NCI-H1694 treated with DMSO at 0.1 percent for 48 hours (cell line): ENCODE measurements around the gene SIGLEC1.

ENCODE experiments used
- DNase-seq: peaks from one replicate; lab custom pipeline; 2025; lab: John Stamatoyannopoulos, UW

Gene SIGLEC1

DNA sequence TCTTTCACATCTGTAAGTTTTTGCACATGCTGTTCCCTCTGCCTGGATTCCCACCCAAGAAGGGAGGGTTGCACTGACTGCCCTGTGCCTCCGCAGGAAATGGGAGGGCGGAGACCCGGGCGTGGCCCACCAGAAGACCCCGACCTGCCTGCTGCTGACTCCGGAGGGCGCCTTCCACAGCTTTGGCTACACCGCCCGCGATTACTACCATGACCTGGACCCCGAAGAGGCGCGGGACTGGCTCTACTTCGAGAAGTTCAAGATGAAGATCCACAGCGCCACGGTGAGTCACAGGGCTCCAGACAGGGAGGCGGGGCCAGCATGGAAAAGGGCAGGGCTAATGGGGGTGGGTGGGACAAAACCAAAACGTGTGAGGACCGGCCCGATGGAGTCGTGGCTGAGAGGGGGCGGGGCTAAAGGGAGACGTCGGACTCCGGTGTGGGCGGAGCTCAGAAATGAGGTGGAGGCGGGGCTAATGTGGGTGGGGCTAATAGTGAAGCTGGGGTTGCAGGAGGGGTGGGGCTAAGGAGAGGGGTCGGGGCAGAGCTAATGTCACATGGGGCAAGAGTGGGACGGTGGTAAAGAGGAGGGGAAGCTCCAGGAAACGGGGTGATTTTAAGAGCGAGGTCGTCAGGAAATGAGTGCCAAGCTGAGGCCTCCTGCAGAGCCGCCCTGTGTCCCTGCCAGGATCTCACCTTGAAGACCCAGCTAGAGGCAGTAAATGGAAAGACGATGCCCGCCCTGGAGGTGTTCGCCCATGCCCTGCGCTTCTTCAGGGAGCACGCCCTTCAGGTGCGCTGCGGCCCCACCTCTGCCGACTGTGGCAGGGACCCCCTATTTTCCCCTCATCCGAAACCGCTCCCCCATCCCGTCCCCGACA, 32.6 kb upstream of the SIGLEC1 start:
- no peak for DNase-seq

DNA sequence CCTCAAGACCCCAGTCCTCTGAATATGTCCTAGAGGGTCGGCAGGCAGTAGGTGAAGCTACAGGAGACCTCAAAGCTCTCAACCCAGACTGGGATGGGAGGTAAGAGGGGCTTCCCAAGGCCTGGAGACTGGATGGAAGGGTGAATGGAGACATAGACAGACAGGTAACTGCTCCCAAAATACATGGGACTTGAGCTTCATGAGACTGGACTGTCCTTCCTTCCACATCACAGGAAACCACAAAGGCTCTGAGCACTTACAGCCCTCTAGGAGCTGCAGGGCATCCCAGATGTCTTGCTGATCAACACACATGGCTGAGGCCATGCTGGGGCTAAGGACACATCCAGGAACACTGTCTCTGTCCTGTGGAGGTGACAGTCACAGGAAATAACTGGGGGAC, 31.6 kb upstream of the SIGLEC1 start:
- no peak for DNase-seq

DNA sequence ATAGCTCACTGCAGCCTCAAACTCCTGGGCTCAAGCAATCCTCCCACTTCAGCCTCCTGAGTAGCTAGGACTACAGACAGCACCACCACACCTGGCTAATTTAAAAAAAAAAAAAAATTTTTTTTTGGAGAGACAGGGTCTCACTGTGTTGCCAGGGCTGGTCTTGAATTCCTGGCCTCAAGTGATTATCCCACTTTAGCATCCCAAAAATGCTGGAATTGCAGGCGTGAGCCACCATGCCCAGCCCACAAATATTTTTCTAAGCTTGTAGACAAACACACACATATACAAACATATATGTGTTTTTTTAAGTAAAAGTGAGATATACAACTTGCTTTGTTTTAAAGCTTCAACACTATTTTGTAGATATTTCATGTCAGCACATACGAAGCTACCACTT, 30.9 kb upstream of the SIGLEC1 start:
- no peak for DNase-seq

DNA sequence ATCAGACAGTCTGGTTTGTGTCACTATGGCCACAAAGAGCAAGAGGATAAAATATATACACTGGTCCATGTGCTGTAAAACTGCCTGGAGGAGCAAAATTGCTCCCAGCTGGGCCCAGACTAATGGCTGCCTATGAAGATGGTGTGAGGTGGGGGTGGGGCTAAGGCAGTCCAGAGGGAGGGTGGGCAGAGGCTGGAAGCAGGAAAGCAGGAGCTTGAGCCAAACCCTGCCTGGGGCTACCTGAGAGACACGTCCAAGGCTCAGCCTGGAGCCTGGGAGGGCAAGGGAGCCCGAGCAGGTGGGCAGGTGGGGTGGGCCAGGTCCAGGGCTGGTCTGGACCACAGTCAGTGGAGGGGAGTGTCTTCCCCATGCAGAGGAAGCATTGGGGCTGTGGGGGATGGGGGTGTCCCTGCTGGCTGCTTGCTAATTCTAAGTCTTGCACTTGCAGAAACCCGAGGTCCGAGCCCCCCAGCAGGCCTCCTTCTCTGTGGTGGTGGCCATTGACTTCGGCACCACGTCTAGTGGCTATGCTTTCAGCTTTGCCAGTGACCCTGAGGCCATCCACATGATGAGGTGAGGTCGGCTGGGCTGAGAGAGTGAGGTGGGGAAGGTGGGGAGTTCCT, 29.5 kb upstream of the SIGLEC1 start:
- no peak for DNase-seq

DNA sequence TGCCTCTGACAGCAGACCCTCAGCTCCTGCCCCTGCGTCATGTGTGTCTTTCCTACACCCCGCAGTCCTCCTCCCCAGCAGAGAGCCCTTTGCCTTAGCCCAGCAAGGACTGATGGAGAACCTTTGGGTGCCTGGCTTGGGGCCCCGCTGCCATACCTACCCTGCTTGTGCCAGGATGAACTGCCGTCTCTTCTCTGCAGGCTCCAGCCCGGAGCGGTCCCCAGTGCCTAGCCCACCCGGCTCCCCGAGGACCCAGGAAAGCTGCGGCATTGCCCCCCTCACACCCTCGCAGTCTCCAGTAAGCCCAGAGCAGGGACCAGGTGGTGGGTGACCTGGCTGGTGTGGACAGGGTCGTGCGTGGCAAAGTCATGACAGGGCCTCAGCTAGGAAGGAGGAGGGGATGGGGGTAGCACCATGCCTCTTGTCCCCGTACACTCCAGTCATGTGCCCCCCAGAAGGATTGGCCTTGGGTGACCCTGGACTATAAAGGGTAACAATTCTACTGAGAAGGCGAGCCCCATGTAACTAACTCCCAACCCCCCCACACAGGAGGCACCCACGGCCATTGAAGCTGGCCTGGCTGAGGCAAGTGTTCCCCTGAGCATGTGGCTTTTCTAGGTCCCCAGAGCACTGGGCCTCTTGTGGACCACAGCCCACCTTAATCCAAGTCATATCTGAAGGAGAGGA, 28.4 kb upstream of the SIGLEC1 start:
- DNase-seq, result no peak

DNA sequence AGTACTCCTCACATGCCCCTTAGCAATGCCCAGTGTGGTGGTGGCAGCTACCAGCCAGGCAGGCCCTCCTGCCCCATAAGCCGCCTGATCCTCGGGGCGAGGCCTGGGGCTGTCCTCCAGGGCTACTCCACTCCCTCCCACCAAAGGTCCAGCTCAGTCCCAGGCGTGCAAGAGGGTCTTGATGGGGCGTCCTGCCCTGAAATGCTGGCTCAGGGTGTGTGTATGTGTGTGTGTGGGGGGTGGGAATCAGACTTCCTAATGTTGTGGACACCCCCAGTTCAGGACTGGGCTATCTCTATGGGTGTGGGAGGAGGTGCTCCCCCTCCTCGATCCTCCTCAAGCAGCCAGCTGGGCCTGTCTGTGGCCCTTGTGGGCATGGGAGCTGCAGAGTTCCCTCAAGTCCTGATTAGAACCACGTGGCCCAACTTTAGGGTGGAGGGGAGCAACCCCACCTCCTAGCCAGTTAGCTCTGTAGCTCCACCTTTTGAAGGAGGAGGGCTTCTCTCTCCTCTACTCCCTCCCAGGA, 27.6 kb upstream of the SIGLEC1 start:
- DNase-seq, result no peak

DNA sequence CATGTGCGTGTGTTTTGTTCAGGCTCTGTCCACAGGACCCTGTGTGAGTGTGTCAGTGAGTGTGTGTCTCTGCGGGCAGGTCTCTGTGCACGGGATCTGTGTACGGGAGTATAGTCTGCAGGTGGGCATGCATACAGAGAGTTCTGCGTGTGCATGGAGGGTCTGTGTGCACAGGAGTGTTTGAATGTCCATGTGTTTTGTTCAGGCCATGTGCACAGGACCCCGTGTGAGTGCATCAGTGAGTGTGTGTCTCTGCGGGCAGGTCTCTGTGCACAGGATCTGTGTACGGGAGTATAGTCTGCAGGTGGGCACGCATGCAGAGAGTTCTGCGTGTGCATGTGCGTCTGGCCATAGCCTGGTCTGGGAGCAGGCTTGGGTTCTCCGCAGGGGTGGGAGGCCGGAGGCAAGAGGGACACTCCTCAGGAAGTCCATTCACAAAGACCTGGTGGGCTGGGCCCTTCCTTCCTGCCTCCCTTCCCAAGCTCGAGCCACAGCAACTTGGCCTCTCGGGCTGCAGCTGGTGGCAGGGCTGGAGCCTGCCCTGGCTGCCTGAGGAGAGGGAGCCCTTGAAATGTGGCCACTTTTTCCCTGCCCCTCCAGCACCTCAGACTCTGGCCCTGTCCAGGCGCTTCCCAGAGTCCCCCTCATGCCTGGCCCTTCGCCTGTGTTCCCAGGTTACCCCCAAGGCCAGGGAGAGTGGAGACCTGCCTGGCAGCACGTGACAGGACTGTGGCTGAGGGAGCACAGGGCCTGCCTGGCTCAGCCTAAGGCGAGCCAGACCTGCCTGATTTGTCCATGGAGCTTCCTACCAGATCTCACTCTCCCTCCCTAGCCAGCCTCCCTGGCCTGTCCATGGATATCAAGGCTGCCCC, 26.9 kb upstream of the SIGLEC1 start:
- DNase-seq, result no peak

DNA sequence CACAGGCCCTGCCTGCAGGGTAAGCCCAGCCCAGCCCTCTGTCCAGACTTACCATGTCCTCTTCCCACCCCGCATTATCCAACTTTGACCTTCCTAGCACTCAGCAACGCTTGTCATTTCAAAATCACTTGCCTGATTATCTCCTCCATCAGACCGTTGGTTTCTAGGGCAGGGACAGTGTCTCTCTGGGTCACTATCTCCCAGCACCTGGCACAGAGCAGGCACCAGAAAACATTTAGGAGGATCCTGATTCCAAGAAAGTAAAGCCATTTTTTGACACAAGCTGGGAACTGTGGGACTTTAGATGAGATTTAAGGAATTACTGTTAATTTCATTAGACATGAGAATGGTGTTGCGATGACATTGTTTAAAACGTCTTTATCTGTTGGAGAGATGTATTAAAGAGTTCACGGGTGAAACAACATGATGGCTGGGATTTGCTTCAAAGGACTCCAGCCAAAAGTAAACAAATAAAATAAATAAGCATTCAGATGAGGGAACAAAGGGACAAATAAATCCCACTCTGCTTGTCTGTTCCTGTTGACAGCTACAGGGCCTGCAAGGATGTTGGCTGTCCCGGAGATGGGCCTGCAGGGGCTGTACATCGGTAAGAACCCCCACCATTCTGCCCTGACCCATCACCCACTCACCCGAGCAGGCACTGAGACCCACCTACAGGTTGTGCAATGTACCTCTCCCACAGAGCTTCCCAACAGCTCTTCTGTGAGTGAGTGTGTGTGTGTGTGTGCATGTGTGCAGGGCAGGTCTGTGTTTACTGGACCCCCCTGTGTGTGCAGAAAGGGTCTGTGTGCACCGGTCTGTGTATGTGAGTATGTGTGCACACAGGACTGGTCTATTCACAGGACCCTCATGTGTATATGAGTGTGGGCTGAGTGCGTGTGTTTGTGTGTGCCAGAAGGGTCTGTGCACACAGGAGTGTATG, 26.0 kb upstream of the SIGLEC1 start:
- DNase-seq, result no peak

DNA sequence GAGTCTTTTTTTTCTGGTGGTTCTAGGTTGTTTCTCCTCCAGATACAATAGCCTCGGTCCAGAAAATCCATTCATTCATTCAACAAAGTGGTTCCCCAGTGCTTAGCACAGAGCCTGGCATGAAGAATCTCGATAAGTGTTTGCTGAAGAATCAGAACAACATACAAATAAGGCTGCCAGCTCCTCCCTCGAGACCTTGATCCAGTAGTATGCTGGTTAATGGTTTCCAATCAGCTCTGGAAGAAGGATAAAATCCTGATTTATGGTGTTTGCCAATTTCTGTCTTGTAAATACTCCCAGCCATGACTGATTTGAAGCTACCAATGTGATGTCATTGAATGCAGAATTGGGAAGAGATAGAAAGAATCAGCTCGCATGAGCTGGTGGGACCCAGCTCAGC, 23.4 kb upstream of the SIGLEC1 start:
- no peak for DNase-seq

DNA sequence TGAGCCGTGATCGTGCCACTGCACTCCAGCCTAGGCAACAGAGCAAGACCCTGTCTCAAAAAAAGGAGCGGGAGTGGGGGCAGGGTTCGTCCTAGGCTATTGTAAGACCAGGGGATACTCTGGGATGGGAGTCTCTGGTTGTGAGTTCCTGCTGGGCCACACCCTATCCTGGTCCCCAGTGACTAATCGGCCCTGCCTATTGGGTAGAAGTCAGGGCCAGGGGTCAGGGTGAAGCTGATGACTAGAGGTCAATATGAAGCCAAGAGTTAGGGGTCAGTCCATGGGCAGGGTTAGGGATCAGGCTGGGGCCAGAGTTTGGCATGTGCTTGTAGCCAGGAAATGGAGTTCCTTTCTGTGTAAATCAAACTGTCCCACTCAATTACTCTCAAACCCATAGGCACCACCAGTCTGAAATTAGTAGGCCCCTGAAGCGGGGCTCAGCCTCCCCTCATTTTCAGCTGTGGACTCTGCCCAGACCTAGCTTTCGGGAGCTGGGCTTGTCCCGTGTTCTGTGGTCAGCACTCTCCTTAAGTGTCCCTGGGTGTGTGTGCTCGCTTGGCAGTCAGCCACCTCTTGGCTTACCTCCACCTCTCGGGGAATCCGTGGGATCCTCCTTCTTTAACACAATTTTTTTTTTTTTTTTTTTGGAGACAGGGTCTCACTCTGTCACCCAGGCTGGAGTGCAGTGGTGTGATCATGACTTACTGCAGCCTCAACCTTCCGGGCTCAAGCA, 21.9 kb upstream of the SIGLEC1 start:
- DNase-seq, result no peak

DNA sequence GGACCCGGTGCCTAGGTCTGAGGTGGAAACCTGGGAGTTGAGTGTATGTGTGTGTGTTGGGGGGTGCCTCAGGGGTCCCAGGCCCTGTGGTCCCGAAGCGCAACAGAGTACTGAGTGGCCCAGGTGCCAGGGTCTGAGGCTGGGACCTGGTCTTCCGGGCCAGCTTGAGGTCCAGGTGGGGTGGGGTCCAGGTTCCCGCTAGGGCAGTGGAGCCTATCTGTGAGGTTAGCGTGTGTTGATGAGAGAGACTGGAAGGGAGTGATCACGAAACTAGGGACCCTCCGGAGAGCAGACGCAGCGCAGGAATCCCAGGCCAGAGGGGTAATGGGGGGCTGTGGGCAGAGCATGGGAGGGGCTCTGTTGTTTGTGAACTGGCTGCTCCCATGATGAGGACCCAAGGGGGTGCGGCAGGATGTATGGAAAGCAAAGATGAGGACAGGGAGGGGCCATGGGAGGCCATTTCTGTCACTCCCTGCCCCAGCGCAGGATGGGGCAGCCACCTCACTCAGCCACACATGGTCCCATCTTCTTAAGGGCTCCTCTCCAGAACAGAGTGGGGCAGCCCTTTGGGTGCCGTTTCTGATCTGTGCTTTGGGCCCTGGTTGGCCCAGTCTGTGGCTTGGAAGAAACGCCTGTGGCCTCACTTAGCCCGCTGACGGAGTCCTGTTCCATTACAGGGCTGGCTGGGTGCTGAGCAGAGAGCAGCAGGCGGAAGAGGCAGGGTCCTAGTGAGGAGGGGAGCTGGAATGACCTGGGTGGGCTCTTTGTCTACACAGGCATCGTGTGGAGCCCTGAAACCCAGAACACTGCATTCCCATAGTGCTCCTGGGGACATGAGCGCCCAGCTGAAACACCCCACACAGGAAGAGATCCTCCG, 21.0 kb upstream of the SIGLEC1 start:
- DNase-seq, result no peak

DNA sequence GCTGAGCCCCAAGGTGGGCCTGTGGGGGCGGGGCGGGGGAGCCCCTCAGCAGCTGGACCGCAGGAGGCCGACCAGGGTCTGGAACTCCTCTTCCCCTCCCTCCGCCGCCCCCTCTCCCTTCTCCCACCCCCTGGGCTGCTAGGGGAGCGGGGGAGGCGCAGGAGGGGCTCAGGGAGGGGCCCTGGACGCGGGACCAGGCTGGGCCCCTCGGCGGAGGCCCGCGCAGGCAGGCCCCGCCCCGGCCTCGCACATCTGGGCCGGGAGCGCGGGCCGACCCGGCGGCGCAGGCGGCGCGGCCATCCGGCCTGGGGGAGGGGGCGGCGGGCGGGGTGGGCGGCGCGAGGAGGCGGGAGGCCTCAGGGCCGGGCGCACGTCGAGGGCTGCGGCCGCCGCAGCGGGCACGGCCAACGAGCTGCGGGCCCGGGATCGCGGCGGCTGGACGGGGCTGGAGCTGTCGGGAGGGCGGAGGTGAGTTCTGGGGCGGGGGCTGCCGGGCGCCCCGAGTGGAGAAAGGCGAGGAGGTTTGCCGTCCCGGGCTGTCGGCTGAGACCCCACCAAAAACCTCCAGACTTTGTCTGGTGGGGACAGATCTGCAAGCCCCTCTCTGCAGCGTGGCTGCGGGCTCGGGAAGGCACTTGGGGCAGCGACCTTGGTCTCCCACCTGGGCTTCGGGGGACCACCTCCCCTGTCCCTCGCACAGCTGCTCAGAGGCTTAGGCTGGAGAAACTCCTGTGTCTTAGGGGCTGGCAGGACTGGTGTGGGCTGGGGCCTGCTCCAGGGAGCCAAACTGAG, 20.1 kb upstream of the SIGLEC1 start, which contains the start of gene HSPA12B:
TSS of gene HSPA12B (plus strand) at position 359 of the 792 bp plus-strand sequence. CDS start 5,990 bp downstream, outside the sequence.
- DNase-seq, result no peak

DNA sequence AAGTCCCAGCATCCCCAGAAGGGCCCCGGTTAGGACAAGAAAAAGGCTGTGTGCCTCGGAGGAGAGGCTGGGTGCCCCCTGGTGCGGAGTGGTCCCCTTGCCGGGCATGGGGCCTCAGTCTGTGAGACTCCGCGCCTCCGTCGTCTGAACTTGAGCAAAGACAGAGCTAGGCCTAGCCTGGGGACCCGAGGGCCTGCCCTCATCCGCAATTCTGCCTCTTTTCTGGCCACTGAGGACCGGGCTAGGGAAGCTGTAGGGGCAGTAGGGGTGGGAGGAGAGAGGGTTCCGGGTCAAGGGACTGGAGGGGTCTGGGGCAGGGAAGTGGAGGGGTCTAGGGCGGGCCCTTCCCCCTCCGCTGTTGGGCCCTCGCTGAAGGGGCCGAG, 19.5 kb upstream of the SIGLEC1 start:
- no peak for DNase-seq

DNA sequence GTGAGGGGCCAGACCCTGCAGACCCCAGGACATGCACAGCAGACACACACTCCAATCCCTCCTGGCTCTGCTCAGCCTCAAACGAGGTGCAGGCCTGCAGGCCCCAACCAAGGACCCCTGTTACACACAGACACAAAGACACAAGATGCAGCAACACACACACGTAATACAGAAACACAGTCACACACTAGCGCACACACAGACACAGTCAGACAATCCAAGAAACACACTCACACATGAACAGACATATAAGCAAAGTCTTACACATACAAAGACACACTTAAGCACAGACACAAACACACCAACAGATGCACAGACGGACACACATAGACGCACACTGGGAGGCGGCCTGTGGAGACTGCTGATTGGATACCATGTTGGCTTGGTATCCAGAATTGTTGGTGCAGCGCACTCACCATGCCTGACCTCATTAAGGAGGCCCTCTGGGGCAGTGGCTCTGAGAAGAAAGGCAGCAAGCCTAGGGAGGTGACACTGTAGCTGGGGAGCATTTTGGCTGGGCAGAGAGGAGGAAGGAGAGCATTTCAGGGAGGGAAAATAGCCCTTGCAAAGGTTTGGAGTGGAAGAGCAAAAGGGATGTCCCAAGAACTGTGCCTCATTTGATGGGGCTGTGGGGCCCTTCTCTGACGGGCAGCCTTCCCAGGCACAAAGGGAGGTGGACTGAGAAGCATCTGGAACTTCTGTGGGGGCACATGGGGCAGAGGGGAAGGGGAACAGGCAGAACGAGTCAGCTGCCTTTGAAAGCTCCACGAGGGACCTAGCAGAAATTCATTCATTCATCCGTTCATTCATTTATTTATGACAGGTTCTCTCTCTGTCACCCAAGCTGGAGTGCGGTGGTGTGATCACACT, 18.6 kb upstream of the SIGLEC1 start:
- DNase-seq, result no peak

DNA sequence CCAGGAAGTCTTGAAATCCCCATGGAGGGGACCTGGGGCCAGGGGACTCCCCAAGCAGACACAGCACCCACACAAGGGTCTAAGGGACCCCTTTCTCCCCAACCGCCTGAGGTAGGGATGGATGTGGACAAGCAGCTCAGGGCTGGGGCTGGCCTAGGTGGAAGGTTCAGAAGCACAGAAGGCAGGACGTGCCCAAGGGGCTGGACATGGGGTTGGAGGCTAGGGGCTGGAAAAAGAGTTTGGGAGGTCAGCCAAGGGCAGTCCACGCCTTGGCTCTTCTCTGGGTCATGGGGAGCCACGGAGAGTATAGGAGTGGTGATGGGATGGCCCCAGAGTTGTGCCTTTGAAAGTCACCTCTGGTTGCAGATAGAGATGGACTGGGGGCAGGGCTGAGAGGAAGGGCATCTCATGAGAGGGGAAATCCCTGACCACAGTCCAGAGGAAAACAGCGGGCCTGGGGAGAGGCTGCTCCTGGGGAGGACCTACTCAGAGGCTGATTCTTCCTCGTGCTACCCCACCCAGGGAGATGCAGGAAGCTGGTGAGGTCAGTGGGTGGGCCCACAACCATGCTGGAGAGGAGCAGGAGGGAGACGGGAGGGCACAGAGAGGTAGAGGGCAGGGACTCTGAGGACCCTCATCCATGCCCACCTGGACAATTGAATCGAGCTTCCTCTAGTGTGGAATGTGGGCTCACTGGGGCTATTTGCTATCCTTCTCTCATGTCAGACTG, 17.6 kb upstream of the SIGLEC1 start:
- no peak for DNase-seq

DNA sequence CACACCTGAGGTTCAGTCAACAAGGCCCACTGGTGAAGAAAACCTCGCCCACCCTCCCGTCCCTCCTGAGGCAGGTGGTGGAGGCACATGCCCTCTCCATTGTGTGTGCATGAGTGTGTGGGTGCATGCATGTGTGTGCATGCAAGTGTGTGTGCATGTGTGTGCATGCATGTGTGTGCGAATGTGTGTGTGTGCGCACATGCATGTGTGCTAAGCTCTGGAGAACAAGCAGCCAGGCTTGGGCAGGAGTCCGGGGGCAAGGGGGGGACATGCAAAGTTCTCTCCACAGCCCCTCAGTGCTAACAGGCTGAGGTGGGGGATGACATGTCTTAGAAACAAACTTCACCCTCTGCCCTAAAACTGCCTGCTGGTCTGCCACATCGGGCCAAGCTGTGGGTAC, 17.0 kb upstream of the SIGLEC1 start:
- no peak for DNase-seq
